A673 (cell line): Measurements from ENCODE around the gene DYNLT1.

Experiments used
- EZH2 ChIP-seq: fragments of 200-600 bp; sonication (generic); IDR thresholded peaks from 2 replicates; pipeline ENCODE4 v1.6.1; 2017; ENCODE audit warnings: borderline replicate concordance, low read depth, mild to moderate bottlenecking, mixed read lengths, antibody characterized with exemption, low read length; ENCODE audit not compliant: poor library complexity, severe bottlenecking
- TF ChIP-seq, protein P1 (sequence below): fragments of 300-800, 200-600 bp; sonication (generic); conservative IDR thresholded peaks from 2 replicates; pipeline ENCODE4 v1.5.1; 2017; ENCODE audit warnings: low read depth, mild to moderate bottlenecking, antibody characterized with exemption, low read length, moderate library complexity, mixed read lengths

- TF ChIP-seq, protein P1, sequence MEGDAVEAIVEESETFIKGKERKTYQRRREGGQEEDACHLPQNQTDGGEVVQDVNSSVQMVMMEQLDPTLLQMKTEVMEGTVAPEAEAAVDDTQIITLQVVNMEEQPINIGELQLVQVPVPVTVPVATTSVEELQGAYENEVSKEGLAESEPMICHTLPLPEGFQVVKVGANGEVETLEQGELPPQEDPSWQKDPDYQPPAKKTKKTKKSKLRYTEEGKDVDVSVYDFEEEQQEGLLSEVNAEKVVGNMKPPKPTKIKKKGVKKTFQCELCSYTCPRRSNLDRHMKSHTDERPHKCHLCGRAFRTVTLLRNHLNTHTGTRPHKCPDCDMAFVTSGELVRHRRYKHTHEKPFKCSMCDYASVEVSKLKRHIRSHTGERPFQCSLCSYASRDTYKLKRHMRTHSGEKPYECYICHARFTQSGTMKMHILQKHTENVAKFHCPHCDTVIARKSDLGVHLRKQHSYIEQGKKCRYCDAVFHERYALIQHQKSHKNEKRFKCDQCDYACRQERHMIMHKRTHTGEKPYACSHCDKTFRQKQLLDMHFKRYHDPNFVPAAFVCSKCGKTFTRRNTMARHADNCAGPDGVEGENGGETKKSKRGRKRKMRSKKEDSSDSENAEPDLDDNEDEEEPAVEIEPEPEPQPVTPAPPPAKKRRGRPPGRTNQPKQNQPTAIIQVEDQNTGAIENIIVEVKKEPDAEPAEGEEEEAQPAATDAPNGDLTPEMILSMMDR: no peak
- TF ChIP-seq EZH2: no peak
Measured at GRCh38 chr6:158589366-158589765, 55.2 kb downstream of the DYNLT1 start.
